ENCODE data around the gene CASTOR1.

CASTOR1 gene

DNA sequence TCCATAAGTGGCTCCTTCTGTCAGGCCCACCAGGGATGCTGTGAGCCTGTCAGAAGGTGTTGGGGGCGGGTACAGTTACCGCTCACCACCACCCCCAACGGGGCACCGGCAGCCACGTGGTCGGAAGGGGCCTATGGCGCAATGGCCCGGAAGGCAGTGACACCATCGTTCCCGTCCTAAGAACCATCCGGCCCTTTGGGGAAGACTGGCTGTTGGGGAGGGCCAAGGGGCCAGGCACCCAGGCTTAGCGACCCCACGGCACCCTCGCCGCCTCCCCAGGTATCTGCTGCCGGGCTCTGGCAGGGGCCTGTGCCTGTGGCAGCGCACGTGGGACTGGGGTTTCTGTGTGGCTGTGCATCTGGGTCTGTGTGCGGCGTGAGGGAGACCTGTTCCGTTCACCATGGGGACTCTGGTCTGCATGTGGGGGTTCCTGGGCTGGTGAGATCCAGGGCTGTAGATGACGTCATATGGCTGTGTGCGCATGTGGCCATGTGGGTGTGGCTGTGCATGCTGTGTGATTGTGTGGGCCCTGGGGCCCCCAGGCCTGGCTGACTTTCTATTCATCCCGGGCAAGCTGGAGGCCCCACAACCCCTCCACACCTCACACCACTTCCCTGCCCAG is 23.4 kb downstream of the CASTOR1 start:
- peak overlapping the region; percentile 91 for H3K4me3 ChIP-seq (ENCODE audit: low read length, poor library complexity, severe bottlenecking)

DNA sequence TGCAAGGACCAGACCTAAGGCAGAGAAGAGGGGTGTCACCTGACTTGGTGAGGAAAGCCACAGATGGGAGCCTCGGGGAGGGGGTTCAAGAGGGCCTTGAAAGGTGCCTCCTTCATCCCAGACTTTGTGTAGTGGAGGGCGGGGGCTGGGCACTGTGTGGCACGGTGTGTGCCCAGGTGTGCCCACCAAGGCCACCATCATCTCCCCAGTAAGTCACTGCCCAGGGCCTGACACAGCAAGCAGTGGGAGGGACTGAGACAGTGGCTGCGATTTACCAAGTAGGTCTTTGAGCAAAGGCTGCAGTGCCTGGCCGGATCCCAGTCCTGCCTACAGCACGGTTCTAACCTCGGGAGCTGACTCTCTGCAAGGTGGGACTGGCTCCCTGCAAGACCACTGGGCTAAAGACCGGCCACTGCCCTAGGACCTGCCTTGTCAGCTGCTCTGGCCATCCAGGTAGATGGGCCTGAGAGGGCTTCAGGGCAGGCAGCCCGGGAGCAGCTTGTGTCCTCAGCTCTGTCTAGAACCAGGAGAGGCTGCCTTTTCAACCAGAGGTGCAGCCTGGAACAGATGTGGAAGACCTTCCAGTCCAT is 24.1 kb downstream of the CASTOR1 start:
- H3K36me3 ChIP-seq (ENCODE audit: insufficient read depth, low read length), result no peaks in the 10 kb centered on the region; the same call in 1 of the 2 replicates
- H3K9me3 ChIP-seq (ENCODE audit: insufficient read depth, low read depth, low read length), result no peaks in the 10 kb centered on the region
- H3K9me2 ChIP-seq (replicated peaks; ENCODE audit: low read depth, low read length), result no peaks in the 10 kb centered on the region
- peaks cover 32% of the 10 kb centered on the region for H3K79me2 ChIP-seq (ENCODE audit: insufficient read depth, low read length)
- H3K4me2 ChIP-seq (ENCODE audit: low read depth, low read length, poor library complexity, severe bottlenecking), result peak overlapping the region; percentile 82
- H3K4me3 ChIP-seq (ENCODE audit: low read length, poor library complexity, severe bottlenecking), result peak overlapping the region; percentile 91
- no peaks in the 10 kb centered on the region for H3K27me3 ChIP-seq (ENCODE audit: insufficient read depth, low read length, poor library complexity, severe bottlenecking)
- H3K4me1 ChIP-seq (ENCODE audit: insufficient read depth, low read length, poor library complexity, severe bottlenecking), result peaks cover 28% of the 10 kb centered on the region
- peak overlapping the region; percentile 96 for H3K9ac ChIP-seq (ENCODE audit: low read depth, low read length, poor library complexity, severe bottlenecking)
- H2AFZ ChIP-seq (ENCODE audit: low read length), result no peak overlapping the region
- H4K20me1 ChIP-seq (ENCODE audit: insufficient read depth, low read length, poor library complexity, severe bottlenecking), result peaks cover 8% of the 10 kb centered on the region
- no peak for TF ChIP-seq EZH2phosphoT487 (IDR thresholded peaks at IDR 0.05; ENCODE audit: borderline replicate concordance)
- TF ChIP-seq, protein P1, sequence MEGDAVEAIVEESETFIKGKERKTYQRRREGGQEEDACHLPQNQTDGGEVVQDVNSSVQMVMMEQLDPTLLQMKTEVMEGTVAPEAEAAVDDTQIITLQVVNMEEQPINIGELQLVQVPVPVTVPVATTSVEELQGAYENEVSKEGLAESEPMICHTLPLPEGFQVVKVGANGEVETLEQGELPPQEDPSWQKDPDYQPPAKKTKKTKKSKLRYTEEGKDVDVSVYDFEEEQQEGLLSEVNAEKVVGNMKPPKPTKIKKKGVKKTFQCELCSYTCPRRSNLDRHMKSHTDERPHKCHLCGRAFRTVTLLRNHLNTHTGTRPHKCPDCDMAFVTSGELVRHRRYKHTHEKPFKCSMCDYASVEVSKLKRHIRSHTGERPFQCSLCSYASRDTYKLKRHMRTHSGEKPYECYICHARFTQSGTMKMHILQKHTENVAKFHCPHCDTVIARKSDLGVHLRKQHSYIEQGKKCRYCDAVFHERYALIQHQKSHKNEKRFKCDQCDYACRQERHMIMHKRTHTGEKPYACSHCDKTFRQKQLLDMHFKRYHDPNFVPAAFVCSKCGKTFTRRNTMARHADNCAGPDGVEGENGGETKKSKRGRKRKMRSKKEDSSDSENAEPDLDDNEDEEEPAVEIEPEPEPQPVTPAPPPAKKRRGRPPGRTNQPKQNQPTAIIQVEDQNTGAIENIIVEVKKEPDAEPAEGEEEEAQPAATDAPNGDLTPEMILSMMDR (conservative IDR thresholded peaks at IDR 0.05; ENCODE audit: low read length), result no peak
- no peaks in the 10 kb centered on the region for H3F3A ChIP-seq (ENCODE audit: low read depth)

More for the DNA sequence above, 23.4 kb downstream of the CASTOR1 start:
- TF ChIP-seq EZH2phosphoT487 (IDR thresholded peaks at IDR 0.05; ENCODE audit: borderline replicate concordance), result no peak
- TF ChIP-seq, protein P1 (conservative IDR thresholded peaks at IDR 0.05; ENCODE audit: low read length), result no peak
- Histone ChIP-seq H3F3A (ENCODE audit: low read depth) (no peaks in the 10 kb centered on the region), H3K27me3 (ENCODE audit: insufficient read depth, low read length, poor library complexity, severe bottlenecking) (no peaks in the 10 kb centered on the region), H2AFZ (ENCODE audit: low read length) (no peak overlapping the region), H3K79me2 (ENCODE audit: insufficient read depth, low read length) (peaks cover 32% of the 10 kb centered on the region), H4K20me1 (ENCODE audit: insufficient read depth, low read length, poor library complexity, severe bottlenecking) (peaks cover 8% of the 10 kb centered on the region), H3K36me3 (ENCODE audit: insufficient read depth, low read length) (no peaks in the 10 kb centered on the region; the same call in 1 of the 2 replicates), H3K4me1 (ENCODE audit: insufficient read depth, low read length, poor library complexity, severe bottlenecking) (peaks cover 26% of the 10 kb centered on the region), H3K4me2 (ENCODE audit: low read depth, low read length, poor library complexity, severe bottlenecking) (peak overlapping the region; percentile 82), H3K9me2 (replicated peaks; ENCODE audit: low read depth, low read length) (no peaks in the 10 kb centered on the region), H3K9me3 (ENCODE audit: insufficient read depth, low read depth, low read length) (no peaks in the 10 kb centered on the region), H3K9ac (ENCODE audit: low read depth, low read length, poor library complexity, severe bottlenecking) (peak overlapping the region; percentile 96)

DNA sequence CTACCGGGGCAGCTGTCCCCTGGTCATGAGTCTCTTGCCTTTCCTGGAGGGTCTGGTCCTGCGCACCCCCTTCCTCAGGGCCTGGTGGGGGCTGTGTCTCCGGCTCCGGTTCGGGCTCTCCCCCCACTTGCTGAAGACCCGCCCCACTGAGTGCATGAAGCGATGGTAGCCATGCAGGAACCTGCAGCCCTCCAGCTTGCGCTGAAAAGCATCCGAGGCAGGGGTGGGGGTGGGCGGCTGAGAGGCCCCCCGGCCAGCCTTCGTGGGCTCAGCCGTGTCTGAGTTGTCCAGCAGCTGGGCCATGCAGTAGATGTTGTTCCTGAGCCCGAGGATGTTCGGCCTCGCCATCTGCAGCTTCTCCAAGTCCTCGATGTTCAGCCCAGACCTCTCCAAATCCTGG is 25.4 kb downstream of the CASTOR1 start:
- H3K27me3 ChIP-seq (ENCODE audit: insufficient read depth, low read length, poor library complexity, severe bottlenecking), result no peaks in the 10 kb centered on the region
- H3K9ac ChIP-seq (ENCODE audit: low read depth, low read length, poor library complexity, severe bottlenecking), result no peak overlapping the region
- H3K79me2 ChIP-seq (ENCODE audit: insufficient read depth, low read length), result peaks cover 30% of the 10 kb centered on the region
- no peak for TF ChIP-seq EZH2phosphoT487 (IDR thresholded peaks at IDR 0.05; ENCODE audit: borderline replicate concordance)
- TF ChIP-seq, protein P1 (conservative IDR thresholded peaks at IDR 0.05; ENCODE audit: low read length), result no peak
- H3K4me2 ChIP-seq (ENCODE audit: low read depth, low read length, poor library complexity, severe bottlenecking), result no peak overlapping the region
- peaks cover 8% of the 10 kb centered on the region for H4K20me1 ChIP-seq (ENCODE audit: insufficient read depth, low read length, poor library complexity, severe bottlenecking)
- no peaks in the 10 kb centered on the region for H3K9me2 ChIP-seq (replicated peaks; ENCODE audit: low read depth, low read length)
- no peaks in the 10 kb centered on the region for H3K9me3 ChIP-seq (ENCODE audit: insufficient read depth, low read depth, low read length)
- H2AFZ ChIP-seq (ENCODE audit: low read length), result no peak overlapping the region
- H3K4me1 ChIP-seq (ENCODE audit: insufficient read depth, low read length, poor library complexity, severe bottlenecking), result peaks cover 32% of the 10 kb centered on the region
- H3K36me3 ChIP-seq (ENCODE audit: insufficient read depth, low read length), result no peaks in the 10 kb centered on the region; the same call in 1 of the 2 replicates
- no peaks in the 10 kb centered on the region for H3F3A ChIP-seq (ENCODE audit: low read depth)
- H3K4me3 ChIP-seq (ENCODE audit: low read length, poor library complexity, severe bottlenecking), result no peak overlapping the region

Measured in Loucy (cell line).